Body of pancreas (tissue), 4 donors: Measurements from ENCODE around the gene MIEF1.

Experiments
- CTCF ChIP-seq, 7 experiments: fragments of 450-650 bp in 4 of 7; fragments of 200-600 bp in 3 of 7; sonication (generic) in 3 of 7; IDR thresholded peaks; one replicate each; pipeline ENCODE4 v1.5.1; 2016 to 2019; ENCODE audit warnings: antibody characterized with exemption in 7 of 7
- POLR2A ChIP-seq, 3 donors: fragments of 450-650 bp; IDR thresholded peaks; one replicate each; pipeline ENCODE4 v1.6.1; 2016; ENCODE audit warnings: antibody characterized with exemption in 3 of 3, mild to moderate bottlenecking in 2 of 3

GRCh38 chr22:39563571-39564428 is 61.7 kb downstream of the MIEF1 start:
- TF ChIP-seq CTCF (IDR thresholded peaks at IDR 0.05), result no peak
- no peak for TF ChIP-seq POLR2A (IDR thresholded peaks at IDR 0.05)
